A673 (cell line): Measurements from ENCODE around the gene FAM228B. TPM values are rescaled to one million over a fixed set of nuclear protein-coding genes. Genes with fewer than 3 reads are reported as not detected.

Experiments used
- BruUV-seq: library from RNA; stranded (reverse); fragments of 400-500 nt; replicated peaks from 2 replicates; lab custom pipeline; 2021; lab: Mats Ljungman, UMichigan
- CTCF ChIA-PET: fragments of 300-600 bp; sonication (Branson Sonifier 250); formaldehyde crosslinking; loops from one replicate; lab custom pipeline; 2022; ENCODE audit warnings: antibody characterized with exemption; lab: Charles Lee
- POLR2A ChIA-PET: fragments of 300-600 bp; sonication (Branson Sonifier 250); formaldehyde crosslinking; loops from one replicate; lab custom pipeline; 2022; ENCODE audit warnings: antibody characterized with exemption; ENCODE audit not compliant: low non-redundant PET; lab: Charles Lee
- DNase-seq: peaks from one replicate; pipeline ENCODE4 v3.0.0-alpha.2; 2015; ENCODE audit warnings: low spot score
- H3K27ac ChIP-seq: fragments of 200-600 bp; sonication (generic); 2 replicates; pipeline ENCODE4 v1.5.1; 2016; ENCODE audit warnings: mixed run types, low read depth, mild to moderate bottlenecking, mixed read lengths, antibody characterized with exemption, low read length; ENCODE audit not compliant: poor library complexity, severe bottlenecking
- H3K27me3 ChIP-seq: fragments of 200-600 bp; sonication (generic); replicated peaks from 2 replicates; pipeline ENCODE4 v1.6.1; 2017; ENCODE audit warnings: mixed run types, low read depth, mild to moderate bottlenecking, mixed read lengths, antibody characterized with exemption, low read length; ENCODE audit not compliant: insufficient read depth, poor library complexity
- H3K36me3 ChIP-seq: fragments of 200-600 bp; sonication (generic); 2 replicates; pipeline ENCODE4 v1.6.1; 2016; ENCODE audit warnings: mixed run types, mild to moderate bottlenecking, mixed read lengths, antibody characterized with exemption, low read length; ENCODE audit not compliant: insufficient read depth, poor library complexity, severe bottlenecking
- H3K4me1 ChIP-seq: fragments of 200-600 bp; sonication (generic); 2 replicates; pipeline ENCODE4 v1.6.1; 2017; ENCODE audit warnings: mixed run types, mild to moderate bottlenecking, mixed read lengths, antibody characterized with exemption, low read length; ENCODE audit not compliant: insufficient read depth, poor library complexity, severe bottlenecking
- H3K4me3 ChIP-seq: fragments of 200-600 bp; sonication (generic); 2 replicates; pipeline ENCODE4 v1.5.1; 2016; ENCODE audit warnings: low read depth, mixed run types, mild to moderate bottlenecking, mixed read lengths, low read length; ENCODE audit not compliant: poor library complexity, severe bottlenecking
- H3K9me3 ChIP-seq: fragments of 200-600 bp; sonication (generic); 2 replicates; pipeline ENCODE4 v1.6.1; 2016; ENCODE audit warnings: mixed run types, low read depth, mild to moderate bottlenecking, mixed read lengths, antibody characterized with exemption, low read length; ENCODE audit not compliant: poor library complexity, severe bottlenecking
- CTCF ChIP-seq: fragments of 300-800, 200-600 bp; sonication (generic); conservative IDR thresholded peaks from 2 replicates; pipeline ENCODE4 v1.5.1; 2017; ENCODE audit warnings: low read depth, mild to moderate bottlenecking, antibody characterized with exemption, low read length, moderate library complexity, mixed read lengths
- EZH2 ChIP-seq: fragments of 200-600 bp; sonication (generic); IDR thresholded peaks from 2 replicates; pipeline ENCODE4 v1.6.1; 2017; ENCODE audit warnings: borderline replicate concordance, low read depth, mild to moderate bottlenecking, mixed read lengths, antibody characterized with exemption, low read length; ENCODE audit not compliant: poor library complexity, severe bottlenecking
- intact Hi-C: fragments of 100-400 bp; cut with micrococcal nuclease; formaldehyde crosslinking; loops from one replicate; pipeline ENCODE4 v1.10.0; 2022; ENCODE audit not compliant: unreplicated experiment
- total RNA-seq: library from RNA; stranded (reverse); gene quantifications from 2 replicates; pipeline ENCODE4 v1.2.3, GENCODE V29; 2021

The FAM228B gene
- total RNA-seq, 1 experiment from 2014 or later: 6.8 TPM

- DNase-seq: no peak
- ChIA-PET POLR2A (no interaction called here), CTCF (no interaction called here)
- H3K27me3 ChIP-seq: no peaks in the 10 kb centered on the region
- no peaks in the 10 kb centered on the region for H3K36me3 ChIP-seq
- H3K27ac ChIP-seq: peak overlapping the region; percentile 8
- TF ChIP-seq CTCF: no peak
- TF ChIP-seq EZH2: no peak
- peaks cover 11% of the 10 kb centered on the region for H3K4me1 ChIP-seq
- no peaks in the 10 kb centered on the region for H3K9me3 ChIP-seq
- no TSS peak for BruUV-seq
- H3K4me3 ChIP-seq: no peak overlapping the region
- intact Hi-C loops: no loop called here
These were observed 2.2 kb upstream of the FAM228B start for GRCh38 chr2:24121066-24121465.

- TF ChIP-seq EZH2 (no peak), CTCF (no peak)
- H3K4me3 ChIP-seq: no peak overlapping the region
- peak overlapping the region; percentile 8 for H3K27ac ChIP-seq
- ChIA-PET CTCF (interaction anchor here (0.6 kb wide), 1 partner anchor 62 kb away, joined by 5 read pairs; no protein-coding TSS in a partner anchor), POLR2A (no interaction called here)
- peak; percentile 54 for DNase-seq
- intact Hi-C loops: no loop called here
- no peaks in the 10 kb centered on the region for H3K9me3 ChIP-seq
- H3K4me1 ChIP-seq: peaks cover 11% of the 10 kb centered on the region
- H3K27me3 ChIP-seq: no peaks in the 10 kb centered on the region
- no TSS peak for BruUV-seq
- no peaks in the 10 kb centered on the region for H3K36me3 ChIP-seq
These were observed 1.8 kb upstream of the FAM228B start for GRCh38 chr2:24121469-24121868.

GRCh38 chr2:24122366-24123194 lies 689 bp upstream of the FAM228B start:
- no peaks in the 10 kb centered on the region for H3K36me3 ChIP-seq
- intact Hi-C loops: no loop called here
- H3K4me1 ChIP-seq: peaks cover 11% of the 10 kb centered on the region
- POLR2A ChIA-PET: no interaction called here
- CTCF ChIA-PET: interaction anchor here (0.6 kb wide), 1 partner anchor 195 kb away, joined by 3 read pairs; no protein-coding TSS in a partner anchor
- peak overlapping the region; percentile 56 for H3K4me3 ChIP-seq
- BruUV-seq: TSS peak; percentile 78
- no peak for TF ChIP-seq CTCF
- TF ChIP-seq EZH2: no peak
- H3K27me3 ChIP-seq: no peaks in the 10 kb centered on the region
- no peaks in the 10 kb centered on the region for H3K9me3 ChIP-seq
- peak overlapping the region; percentile 73 for H3K27ac ChIP-seq
- DNase-seq: no peak
